Stimulated activated CD4-positive, alpha-beta T cell treated with anti-CD3 and anti-CD28 coated beads, TNF-alpha, amount 100 ng/mL, for 24 hours (primary cell): ENCODE data around the gene BTRC.
A peak's percentile ranks its signal among the peaks of the same experiment; 100 is the strongest.
"Not testable (repeated sequence)": the region's sequence is repeated elsewhere in the genome, so short reads cannot be mapped to it uniquely, and the experiment has no call there.

Experiments used
- DNase-seq, 3 experiments: peaks; one replicate each; pipeline ENCODE4 v3.0.0-alpha.2; 2020; ENCODE audit warnings: low read depth in 3 of 3

The BTRC gene

DNA sequence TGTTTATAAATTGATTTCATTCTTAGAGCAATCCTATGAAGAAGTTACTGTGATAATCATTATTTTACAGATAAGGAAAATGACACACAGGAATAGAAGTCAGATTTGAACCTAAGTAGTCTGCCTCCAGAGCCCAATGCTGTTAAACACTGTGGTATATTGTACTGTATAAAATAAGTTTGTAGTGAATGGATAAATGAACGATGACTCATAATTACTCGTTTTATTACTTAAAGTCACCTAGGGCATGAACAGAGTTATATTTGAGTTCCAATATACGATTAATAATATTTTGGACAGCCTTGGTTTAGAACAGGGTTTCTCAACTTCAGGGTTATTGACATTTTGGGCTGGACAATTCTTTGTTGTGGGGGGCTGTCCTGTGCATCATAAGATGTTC is 7.8 kb upstream of the BTRC start:
- no peak for DNase-seq

DNA sequence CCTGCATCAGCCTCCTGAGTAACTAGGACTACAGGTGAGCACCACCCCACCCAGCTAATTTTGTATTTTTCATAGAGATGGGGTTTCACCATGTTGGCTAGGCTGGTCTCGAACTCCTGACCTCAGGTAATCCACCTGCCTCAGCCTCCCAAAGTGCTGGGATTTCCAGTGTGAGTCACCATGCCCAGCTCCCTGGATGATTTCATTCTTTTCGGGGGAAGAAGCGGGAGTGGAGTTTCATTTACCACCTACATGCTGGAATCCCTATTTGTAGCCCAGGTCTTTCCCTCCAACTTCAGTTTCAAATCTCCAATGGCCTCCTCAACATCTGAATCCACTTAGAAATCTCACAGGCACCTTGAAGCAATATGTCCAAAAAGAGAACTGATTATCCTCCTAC is 2.9 kb upstream of the BTRC start:
- no peak for DNase-seq

DNA sequence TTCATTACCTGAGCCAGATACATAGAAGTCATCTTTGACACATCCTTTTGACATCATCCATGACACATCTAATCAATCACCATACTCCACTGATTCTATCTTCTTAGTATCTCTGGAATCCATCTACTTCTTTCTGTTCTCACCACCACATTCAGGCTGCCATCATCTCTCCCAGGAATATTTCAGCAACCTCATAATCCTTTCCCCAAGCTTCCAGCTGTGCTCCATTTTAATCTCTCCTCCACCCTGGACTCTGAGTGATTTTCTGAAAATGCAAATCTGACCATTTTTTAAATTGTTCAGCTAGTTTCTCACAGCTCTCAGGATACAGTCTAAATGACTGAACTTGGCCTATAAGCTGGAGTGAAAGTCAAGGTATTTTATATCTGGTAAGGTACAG is 2.5 kb upstream of the BTRC start:
- no peak for DNase-seq

DNA sequence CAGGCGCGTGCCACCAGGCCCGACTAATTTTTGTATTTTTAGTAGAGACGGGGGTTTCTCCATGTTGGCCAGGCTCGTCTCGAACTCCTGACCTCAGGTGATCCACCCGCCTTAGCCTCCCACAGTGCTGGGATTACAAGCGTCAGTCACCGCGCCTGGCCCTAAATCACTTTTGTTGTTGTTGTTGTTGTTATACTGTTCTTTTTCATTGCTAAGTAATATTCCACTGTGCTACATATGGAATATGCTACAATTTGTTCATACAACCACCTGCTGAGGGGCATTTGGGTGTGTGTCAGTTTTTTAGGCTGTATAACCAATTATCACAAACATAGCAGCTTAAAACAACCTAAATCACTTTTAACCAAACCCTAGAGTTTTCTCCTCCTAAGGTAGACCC is 1.1 kb upstream of the BTRC start:
- not testable (repeated sequence) for DNase-seq

- peak; percentile 3 to 38 (median 9) for DNase-seq
Measured at GRCh38 chr10:101354328-101355071, 535 bp downstream of the BTRC start.

- DNase-seq: no peak
Measured at GRCh38 chr10:101355072-101355706, 1.2 kb downstream of the BTRC start.

- no peak for DNase-seq
Measured at GRCh38 chr10:101356132-101356531, 2.2 kb downstream of the BTRC start.

- no peak for DNase-seq
Measured at GRCh38 chr10:101357958-101358357, 4.0 kb downstream of the BTRC start.

DNA sequence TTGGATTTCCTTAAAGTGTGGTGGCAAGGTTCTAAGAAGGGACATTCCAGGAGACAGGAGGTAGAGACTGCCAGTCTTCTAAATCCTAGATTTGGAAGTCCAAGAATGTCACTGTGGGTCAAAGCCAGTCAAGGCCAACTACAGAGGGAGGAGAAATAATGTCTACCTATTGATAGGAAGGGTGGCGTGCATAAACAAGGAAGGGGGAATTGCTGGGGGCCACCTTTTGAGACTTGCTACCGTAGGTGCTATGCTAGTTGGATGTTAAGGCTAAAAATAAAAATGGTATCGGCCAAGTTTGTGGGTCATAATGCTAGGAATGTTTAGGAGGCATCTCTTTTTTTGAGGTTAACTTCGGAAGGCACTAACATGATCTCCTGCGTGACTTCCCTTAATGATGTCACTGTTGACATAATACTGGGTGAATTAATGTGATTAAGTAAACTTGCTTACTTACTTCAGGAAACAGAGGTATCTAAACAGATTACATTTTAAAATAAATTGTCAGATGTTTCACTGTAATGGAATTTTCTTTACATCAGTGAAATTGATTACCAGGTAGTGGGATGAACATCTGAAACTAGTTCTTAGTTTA is 4.8 kb downstream of the BTRC start:
- DNase-seq: no peak

DNA sequence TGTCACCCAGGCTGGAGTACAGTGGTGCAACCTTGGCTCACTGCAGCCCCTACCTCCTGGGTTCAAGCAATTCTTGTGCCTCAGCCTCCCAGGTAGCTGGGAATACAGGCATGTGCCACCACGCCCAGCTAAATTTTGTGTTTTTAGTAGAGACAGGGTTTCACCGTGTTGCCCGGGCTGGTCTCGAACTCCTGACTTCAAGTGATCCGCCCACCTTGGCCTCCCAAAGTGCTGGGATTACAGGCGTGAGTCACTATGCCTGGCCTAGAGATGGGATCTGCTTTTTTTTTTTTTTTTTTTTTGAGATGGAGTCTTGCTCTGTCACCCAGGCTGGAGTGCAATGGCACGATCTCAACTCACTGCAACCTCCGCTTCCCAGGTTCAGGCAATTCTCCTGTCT is 6.1 kb downstream of the BTRC start:
- DNase-seq: not testable (repeated sequence)

DNA sequence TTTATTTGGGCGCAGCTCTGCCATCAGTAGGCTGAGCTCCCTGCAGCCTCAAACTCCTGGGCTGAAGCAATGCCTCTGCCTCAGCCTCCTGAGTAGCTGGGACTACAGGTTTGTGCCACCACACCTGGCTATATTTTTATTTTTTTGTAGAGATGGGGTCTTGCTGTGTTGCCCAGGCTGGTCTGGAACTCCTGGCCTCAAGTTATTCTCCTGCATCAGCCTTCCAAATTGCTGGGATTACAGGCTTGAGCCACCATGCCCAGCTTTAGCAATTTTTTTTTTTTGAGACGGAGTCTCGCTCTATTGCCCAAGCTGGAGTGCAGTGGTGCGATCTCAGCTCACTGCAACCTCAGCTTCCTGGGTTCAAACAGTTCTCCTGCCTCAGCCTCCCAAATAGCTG is 6.9 kb downstream of the BTRC start:
- not testable (repeated sequence) for DNase-seq

GRCh38 chr10:101363850-101364400 is 10.0 kb downstream of the BTRC start:
- no peak for DNase-seq

- no peak for DNase-seq
Measured at GRCh38 chr10:101364721-101365120, 10.8 kb downstream of the BTRC start.

DNA sequence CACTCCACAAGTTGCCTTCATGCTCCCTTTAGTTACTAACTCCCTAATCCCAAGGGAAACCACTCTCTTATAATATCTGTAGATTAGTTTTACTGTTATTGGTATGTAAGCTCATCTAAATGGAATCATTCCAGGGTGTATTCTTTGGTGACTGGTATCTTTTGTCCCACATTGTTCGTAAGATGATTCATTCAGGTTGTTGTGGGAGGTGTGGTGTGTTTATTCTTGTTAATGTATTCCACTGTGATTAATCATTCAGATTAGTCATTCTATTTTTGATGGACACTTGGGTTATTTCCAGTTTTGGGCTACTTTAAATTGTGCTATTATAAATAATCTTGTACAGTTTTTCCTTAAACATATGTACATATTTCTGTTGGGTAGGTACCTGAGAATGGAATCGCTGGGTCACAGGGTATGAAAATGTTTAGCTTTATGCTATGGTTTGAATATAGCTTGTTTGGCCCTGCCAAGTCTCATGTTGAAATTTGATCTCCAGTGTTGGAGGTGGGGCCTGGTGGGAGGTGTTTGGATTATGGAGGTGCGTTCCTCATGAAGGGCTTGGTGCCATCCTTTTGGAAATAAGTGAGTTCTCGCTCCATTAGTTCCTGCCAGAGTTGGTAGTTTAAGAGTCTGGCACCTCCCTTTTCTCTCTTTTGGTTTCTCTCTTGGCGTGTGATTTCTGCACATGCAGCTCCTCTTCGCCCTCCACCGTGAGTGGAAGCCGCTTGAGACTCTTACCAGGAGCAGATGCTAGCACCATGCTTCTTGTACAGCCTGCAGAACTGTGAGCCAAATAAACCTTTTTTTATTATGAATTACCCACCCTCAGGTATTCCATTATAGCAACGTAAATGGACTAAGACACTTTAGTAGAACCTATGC is 13.8 kb downstream of the BTRC start:
- DNase-seq: no peak

- no peak for DNase-seq
Measured at GRCh38 chr10:101373063-101373462, 19.1 kb downstream of the BTRC start.

DNA sequence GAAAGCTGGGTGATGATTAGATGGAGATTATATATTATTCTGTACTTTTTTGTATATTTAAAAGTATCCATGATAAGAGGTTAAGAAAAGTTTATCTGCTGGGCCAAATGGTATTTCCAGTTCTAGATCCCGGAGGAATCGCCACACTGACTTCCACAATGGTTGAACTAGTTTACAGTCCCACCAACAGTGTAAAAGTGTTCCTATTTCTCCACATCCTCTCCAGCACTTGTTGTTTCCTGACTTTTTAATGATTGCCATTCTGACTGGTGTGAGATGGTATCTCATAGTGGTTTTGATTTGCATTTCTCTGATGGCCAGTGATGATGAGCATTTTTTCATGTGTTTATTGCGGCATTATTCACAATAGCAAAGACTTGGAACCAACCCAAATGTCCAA is 20.0 kb downstream of the BTRC start:
- not testable (repeated sequence) for DNase-seq

DNA sequence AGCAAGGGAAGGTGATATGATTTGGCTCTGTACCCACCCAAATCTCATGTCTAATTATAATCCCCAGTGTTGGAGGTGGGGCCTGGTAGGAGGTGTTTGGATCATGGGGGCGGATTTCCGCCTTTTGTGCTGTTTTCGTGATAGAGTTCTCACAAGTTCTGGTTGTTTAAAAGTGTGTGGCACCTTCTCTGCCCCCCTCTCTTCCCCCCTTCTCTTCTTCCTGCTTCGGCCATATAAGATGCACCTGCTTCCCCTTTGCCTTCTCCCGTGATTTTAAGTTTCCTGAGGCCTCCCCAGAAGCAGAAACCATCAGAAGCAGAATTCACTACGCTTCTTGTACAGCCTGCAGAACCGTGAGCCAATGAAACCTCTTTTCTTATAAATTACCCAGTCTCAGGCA is 21.1 kb downstream of the BTRC start:
- DNase-seq: no peak

- no peak for DNase-seq
Measured at GRCh38 chr10:101379663-101380352, 25.8 kb downstream of the BTRC start.

DNA sequence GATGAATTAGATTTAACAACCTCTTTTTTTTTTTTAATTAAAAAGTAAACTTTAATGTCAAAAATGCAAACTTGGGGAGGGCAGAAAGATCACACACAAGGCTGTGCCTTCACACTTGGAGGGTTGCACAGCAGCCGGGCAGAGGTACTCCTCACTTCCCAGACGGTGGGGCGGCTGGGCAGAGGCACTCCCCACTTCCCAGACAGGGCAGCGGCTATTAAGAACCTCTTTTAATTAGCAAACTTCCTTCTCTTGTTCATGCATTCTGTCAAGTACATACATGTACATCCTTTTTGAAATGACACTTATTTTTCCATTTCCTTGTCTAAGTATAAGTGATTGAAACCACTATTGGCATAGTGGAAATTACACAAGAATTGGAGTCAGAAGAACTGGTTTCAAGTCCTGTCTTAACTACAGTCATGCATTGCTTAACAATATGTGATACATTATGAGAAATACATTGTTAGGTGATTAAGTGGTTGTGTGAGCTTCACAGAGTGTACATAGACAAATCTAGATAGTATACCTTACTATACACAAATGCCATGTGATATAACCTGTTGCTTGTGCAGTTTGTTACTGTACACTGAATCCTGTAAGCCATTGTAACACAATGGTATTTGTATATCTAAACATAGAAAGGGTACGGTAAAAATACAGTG is 26.5 kb downstream of the BTRC start:
- no peak for DNase-seq

- DNase-seq: no peak
Measured at GRCh38 chr10:101385866-101386658, 32.1 kb downstream of the BTRC start.
